Measurements from ENCODE around the gene UFSP2. TPM values are rescaled to one million over a fixed set of nuclear protein-coding genes. Genes with fewer than 3 reads are reported as not detected.

UFSP2 gene
- total RNA-seq, 2 experiments from 2014 or later, result 14.5 to 16.6 TPM

DNA sequence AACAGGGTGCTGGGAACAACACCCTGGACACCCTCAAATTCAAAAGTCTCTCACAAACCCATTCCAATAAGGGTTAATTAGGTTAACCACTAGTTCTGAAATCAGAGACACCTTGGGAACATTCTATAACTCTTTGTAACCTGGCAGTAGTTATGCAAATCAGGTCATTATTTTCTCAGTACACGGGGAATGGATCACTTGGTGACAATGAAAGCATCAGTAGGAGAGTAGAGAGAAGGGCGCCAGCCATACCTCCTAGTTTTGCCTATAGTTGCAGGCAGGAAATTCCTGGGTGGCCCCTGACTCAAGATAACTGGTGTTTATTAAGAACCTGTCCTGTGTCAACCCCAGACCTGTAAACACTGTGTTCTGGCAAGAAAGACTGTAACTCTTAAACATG lies 43.2 kb upstream of the UFSP2 start:
- TF ChIP-seq, protein P1, sequence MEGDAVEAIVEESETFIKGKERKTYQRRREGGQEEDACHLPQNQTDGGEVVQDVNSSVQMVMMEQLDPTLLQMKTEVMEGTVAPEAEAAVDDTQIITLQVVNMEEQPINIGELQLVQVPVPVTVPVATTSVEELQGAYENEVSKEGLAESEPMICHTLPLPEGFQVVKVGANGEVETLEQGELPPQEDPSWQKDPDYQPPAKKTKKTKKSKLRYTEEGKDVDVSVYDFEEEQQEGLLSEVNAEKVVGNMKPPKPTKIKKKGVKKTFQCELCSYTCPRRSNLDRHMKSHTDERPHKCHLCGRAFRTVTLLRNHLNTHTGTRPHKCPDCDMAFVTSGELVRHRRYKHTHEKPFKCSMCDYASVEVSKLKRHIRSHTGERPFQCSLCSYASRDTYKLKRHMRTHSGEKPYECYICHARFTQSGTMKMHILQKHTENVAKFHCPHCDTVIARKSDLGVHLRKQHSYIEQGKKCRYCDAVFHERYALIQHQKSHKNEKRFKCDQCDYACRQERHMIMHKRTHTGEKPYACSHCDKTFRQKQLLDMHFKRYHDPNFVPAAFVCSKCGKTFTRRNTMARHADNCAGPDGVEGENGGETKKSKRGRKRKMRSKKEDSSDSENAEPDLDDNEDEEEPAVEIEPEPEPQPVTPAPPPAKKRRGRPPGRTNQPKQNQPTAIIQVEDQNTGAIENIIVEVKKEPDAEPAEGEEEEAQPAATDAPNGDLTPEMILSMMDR (IDR thresholded peaks at IDR 0.05), result no peak
- Histone ChIP-seq H3K4me3 (ENCODE audit: low read length) (no peak overlapping the region), H3K36me3 (ENCODE audit: insufficient read depth, low read length) (no peaks in the 10 kb centered on the region), H3K4me1 (ENCODE audit: insufficient read depth, low read length) (peaks cover 20% of the 10 kb centered on the region), H3K9me3 (ENCODE audit: control insufficient read depth in 1 of 2, insufficient read depth in 1 of 2, low read length in 2 of 2) (no peaks in the 10 kb centered on the region), H3K27ac (ENCODE audit: low read depth in 1 of 2, low read length in 2 of 2) (no peak overlapping the region), H3K27me3 (ENCODE audit: control insufficient read depth in 1 of 2, insufficient read depth in 2 of 2, low read length in 2 of 2) (no peaks in the 10 kb centered on the region)
- Mint-ChIP-seq H3K4me3 (no peak overlapping the region), H3K36me3 (ENCODE audit: low read depth) (no peaks in the 10 kb centered on the region), H3K27me3 (no peaks in the 10 kb centered on the region), H3K27ac (peak overlapping the region; percentile 34), H3K9me3 (no peaks in the 10 kb centered on the region), H3K4me1 (ENCODE audit: low read depth) (peaks cover 18% of the 10 kb centered on the region)
- ChIA-PET CTCF (no interaction called here), POLR2A (no interaction called here)
- DNase-seq (peak in 1 of 14 experiments; percentile 16), ATAC-seq (ENCODE audit: poor library complexity) (no peak)
- intact Hi-C loops (cut with DNase I, micrococcal nuclease), result loop anchor here (2.0 to 5.0 kb wide), 4 partner anchors 72 to 1967 kb away; partner anchors contain the start of genes ANKRD37 (in 1 of the 2) and CENPU (in 1 of the 2)

DNA sequence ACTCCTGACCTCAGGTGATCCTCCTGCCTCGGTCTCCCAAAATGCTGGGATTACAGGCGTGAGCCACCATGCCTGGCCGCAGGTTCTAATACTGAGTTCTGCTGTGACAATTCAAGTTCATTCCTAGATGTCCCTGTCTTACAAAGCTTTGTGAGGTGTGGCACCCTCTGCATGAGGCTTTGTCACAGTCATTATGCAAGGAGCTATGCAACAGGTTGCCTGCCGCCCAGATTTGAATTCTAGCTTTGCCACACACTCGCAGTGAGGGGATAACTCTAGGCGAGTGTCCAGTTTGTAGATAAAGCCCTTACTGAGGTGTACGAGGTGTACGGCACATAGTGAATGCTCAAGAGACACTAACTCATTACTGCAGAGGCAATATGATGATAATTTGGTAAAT lies 42.2 kb upstream of the UFSP2 start:
- Mint-ChIP-seq H3K36me3 (ENCODE audit: low read depth) (no peaks in the 10 kb centered on the region), H3K27ac (no peak overlapping the region), H3K9me3 (no peaks in the 10 kb centered on the region), H3K4me3 (no peak overlapping the region), H3K27me3 (no peaks in the 10 kb centered on the region), H3K4me1 (ENCODE audit: low read depth) (peaks cover 18% of the 10 kb centered on the region)
- POLR2A ChIA-PET, result no interaction called here
- no peaks in the 10 kb centered on the region for H3K9me3 ChIP-seq (ENCODE audit: control insufficient read depth in 1 of 2, insufficient read depth in 1 of 2, low read length in 2 of 2)
- ATAC-seq (ENCODE audit: poor library complexity) (no peak), DNase-seq (peak in 2 of 14 experiments; percentile 5 to 9)
- CTCF ChIA-PET, result no interaction called here
- intact Hi-C loops (cut with DNase I, micrococcal nuclease), result loop anchor here (2.0 to 5.0 kb wide), 4 partner anchors 71 to 1966 kb away; partner anchors contain the start of genes ANKRD37 (in 1 of the 2) and CENPU (in 1 of the 2)
- no peak overlapping the region for H3K27ac ChIP-seq (ENCODE audit: low read depth in 1 of 2, low read length in 2 of 2)
- no peaks in the 10 kb centered on the region for H3K27me3 ChIP-seq (ENCODE audit: control insufficient read depth in 1 of 2, insufficient read depth in 2 of 2, low read length in 2 of 2)
- peaks cover 20% of the 10 kb centered on the region for H3K4me1 ChIP-seq (ENCODE audit: insufficient read depth, low read length)
- no peak overlapping the region for H3K4me3 ChIP-seq (ENCODE audit: low read length)
- no peaks in the 10 kb centered on the region for H3K36me3 ChIP-seq (ENCODE audit: insufficient read depth, low read length)
- TF ChIP-seq, protein P1 (IDR thresholded peaks at IDR 0.05), result no peak

DNA sequence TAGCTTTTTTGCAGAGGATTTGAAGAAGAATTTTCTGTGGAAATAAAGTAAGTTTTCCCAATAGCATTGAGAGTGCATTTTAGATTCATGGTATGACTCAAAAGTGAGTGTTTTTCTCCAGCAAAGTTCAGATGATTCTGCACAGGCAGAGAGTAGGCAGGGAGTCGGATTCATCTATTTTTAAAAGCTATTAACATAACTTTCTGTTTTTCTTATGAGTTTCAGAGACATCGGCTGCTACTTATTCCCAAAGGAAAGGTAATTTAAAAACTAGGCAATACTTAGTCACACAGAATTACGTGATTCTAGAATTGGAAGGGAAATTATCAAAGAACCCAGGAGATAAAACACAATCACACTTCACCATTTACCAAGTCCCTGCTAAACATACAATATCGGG lies 41.3 kb upstream of the UFSP2 start:
- TF ChIP-seq, protein P1 (IDR thresholded peaks at IDR 0.05), result no peak
- intact Hi-C loops (cut with DNase I, micrococcal nuclease), result loop anchor here in 1 of 2 experiments (5.0 kb wide), 3 partner anchors 645 to 1965 kb away; partner anchors contain the start of gene CENPU
- H3K27ac Mint-ChIP-seq, result no peak overlapping the region
- ChIA-PET CTCF (no interaction called here), POLR2A (no interaction called here)
- Histone ChIP-seq H3K36me3 (ENCODE audit: insufficient read depth, low read length) (no peaks in the 10 kb centered on the region), H3K9me3 (ENCODE audit: control insufficient read depth in 1 of 2, insufficient read depth in 1 of 2, low read length in 2 of 2) (no peaks in the 10 kb centered on the region), H3K27ac (ENCODE audit: low read depth in 1 of 2, low read length in 2 of 2) (no peak overlapping the region), H3K4me1 (ENCODE audit: insufficient read depth, low read length) (peaks cover 15% of the 10 kb centered on the region), H3K27me3 (ENCODE audit: control insufficient read depth in 1 of 2, insufficient read depth in 2 of 2, low read length in 2 of 2) (no peaks in the 10 kb centered on the region), H3K4me3 (ENCODE audit: low read length) (no peak overlapping the region)
- no peak overlapping the region for H3K4me3 Mint-ChIP-seq
- no peaks in the 10 kb centered on the region for H3K9me3 Mint-ChIP-seq
- ATAC-seq (ENCODE audit: poor library complexity), result no peak
- H3K27me3 Mint-ChIP-seq, result no peaks in the 10 kb centered on the region
- H3K4me1 Mint-ChIP-seq (ENCODE audit: low read depth), result peaks cover 18% of the 10 kb centered on the region
- H3K36me3 Mint-ChIP-seq (ENCODE audit: low read depth), result no peaks in the 10 kb centered on the region
- DNase-seq, result no peak
